ENCODE data around the gene LAMC1. TPM values are rescaled to one million over a fixed set of nuclear protein-coding genes. Genes with fewer than 3 reads are reported as not detected.

The LAMC1 gene
- total and polyA plus RNA-seq, 2 of the 4 experiments (the other 2 are of a cell fraction), result 249 to 394 TPM

DNA sequence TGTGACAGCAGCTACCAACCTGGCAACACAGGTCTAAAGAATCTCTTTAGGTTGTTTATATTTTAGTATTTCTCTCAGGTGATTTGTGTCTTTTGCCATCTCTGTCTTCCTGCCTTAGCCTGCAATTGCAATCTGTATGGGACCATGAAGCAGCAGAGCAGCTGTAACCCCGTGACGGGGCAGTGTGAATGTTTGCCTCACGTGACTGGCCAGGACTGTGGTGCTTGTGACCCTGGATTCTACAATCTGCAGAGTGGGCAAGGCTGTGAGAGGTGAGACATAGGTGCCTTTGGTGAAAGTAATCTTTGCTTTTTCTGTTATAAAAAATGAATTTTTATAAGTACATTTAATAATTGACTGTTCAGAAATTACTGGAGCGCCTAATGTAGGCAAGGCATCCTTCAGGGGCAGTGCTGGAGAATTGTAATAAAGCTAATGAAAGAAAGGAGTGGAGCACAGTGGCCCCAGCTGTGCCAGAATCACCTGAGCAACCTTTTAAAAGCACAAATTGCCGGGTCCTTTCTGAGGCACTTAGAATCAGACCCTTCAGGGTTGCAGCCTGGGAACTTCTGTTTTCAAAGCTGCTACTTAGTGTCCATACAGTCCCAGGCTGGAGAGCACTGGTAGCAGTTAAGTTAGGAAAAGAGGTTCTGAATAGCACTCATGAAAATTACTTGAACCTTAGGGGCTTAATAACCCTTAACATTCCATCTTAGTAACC, 102.2 kb downstream of the LAMC1 start:
- POLR2A ChIA-PET (ENCODE audit: unreplicated experiment), result interaction anchor here (0.5 kb wide), 1 partner anchor 100 kb away, joined by 3 read pairs; no protein-coding TSS in a partner anchor
- Histone ChIP-seq H3K4me1 (ENCODE audit: control insufficient read depth, insufficient read depth, low read length) (peaks cover 10% of the 10 kb centered on the region), H2AFZ (replicated peaks; ENCODE audit: low read length, poor library complexity) (no peak overlapping the region), H3K18ac (ENCODE audit: low read depth, low read length) (no peak overlapping the region), H2BK20ac (ENCODE audit: low read depth, low read length) (peak overlapping the region; percentile 44), H3K79me1 (ENCODE audit: low read depth in 1 of 2, low read length in 2 of 2) (peaks cover 20 to 68% of the 10 kb centered on the region in 2 experiments), H3K9ac (ENCODE audit: low read depth, low read length) (no peak overlapping the region), H3K36me3 (ENCODE audit: control insufficient read depth, insufficient read depth, low read length) (peaks cover 56% of the 10 kb centered on the region), H3K27me3 (ENCODE audit: control insufficient read depth, insufficient read depth, low read length) (no peaks in the 10 kb centered on the region), H2AK5ac (ENCODE audit: low read depth, low read length) (peak overlapping the region; percentile 48; the same call in 1 of the 2 replicates), H3K14ac (replicated peaks; ENCODE audit: low read depth, low read length) (peak overlapping the region; percentile 55), H2BK15ac (ENCODE audit: low read depth, low read length) (no peak overlapping the region), H4K20me1 (ENCODE audit: insufficient read depth, low read length) (peaks cover 15% of the 10 kb centered on the region; the same call in 1 of the 2 replicates), H2BK5ac (ENCODE audit: low read depth, low read length, poor library complexity, severe bottlenecking) (no peak overlapping the region), H2AK9ac (replicated peaks; ENCODE audit: low read depth, low read length, poor library complexity) (no peak overlapping the region), H4K5ac (ENCODE audit: low read depth, low read length) (no peak overlapping the region), H3K23ac (ENCODE audit: low read depth, low read length) (no peak overlapping the region), H4K91ac (ENCODE audit: insufficient read depth, low read depth, low read length) (peak overlapping the region; percentile 49; the same call in 1 of the 2 replicates), H3K9me1 (ENCODE audit: insufficient read depth, low read length) (peaks cover 24% of the 10 kb centered on the region), H3K4me2 (ENCODE audit: low read depth, low read length) (no peak overlapping the region), H3K56ac (ENCODE audit: extremely low read depth, insufficient read depth, low read length) (no peak overlapping the region), H4K8ac (ENCODE audit: low read depth in 2 of 2, low read length in 2 of 2) (peak overlapping the region in 1 of 2 experiments; percentile 77; a peak in 1 of 4 replicates), H2BK120ac (ENCODE audit: low read depth, low read length) (0 out of 2 replicates have a peak overlapping the region, but pooled peaks have one; percentile 35), H3K4me3 (ENCODE audit: insufficient read depth, low read depth, low read length) (no peak overlapping the region), H3K4ac (ENCODE audit: low read depth, low read length) (peak overlapping the region; percentile 62), H3K27ac (ENCODE audit: insufficient read depth, low read length) (peak overlapping the region; percentile 55; the same call in 1 of the 2 replicates), H3K9me3 (ENCODE audit: control insufficient read depth, insufficient read depth, low read length) (no peaks in the 10 kb centered on the region)
- in situ Hi-C loops (cut with MboI; ENCODE audit: low sequenced_read_pairs), result no loop called here
- WGBS, 2 experiments (ENCODE audit: extremely low coverage in 2 of 2, insufficient read length in 1 of 2), result no CpG with 5 or more reads among the region's 5 CpGs
- dilution Hi-C loops (cut with HindIII; ENCODE audit: low sequenced_read_pairs, unreplicated experiment), result no loop called here
- DNase-seq (no peak), ATAC-seq (ENCODE audit: low read depth) (no peak)
- TF ChIP-seq, protein P1, sequence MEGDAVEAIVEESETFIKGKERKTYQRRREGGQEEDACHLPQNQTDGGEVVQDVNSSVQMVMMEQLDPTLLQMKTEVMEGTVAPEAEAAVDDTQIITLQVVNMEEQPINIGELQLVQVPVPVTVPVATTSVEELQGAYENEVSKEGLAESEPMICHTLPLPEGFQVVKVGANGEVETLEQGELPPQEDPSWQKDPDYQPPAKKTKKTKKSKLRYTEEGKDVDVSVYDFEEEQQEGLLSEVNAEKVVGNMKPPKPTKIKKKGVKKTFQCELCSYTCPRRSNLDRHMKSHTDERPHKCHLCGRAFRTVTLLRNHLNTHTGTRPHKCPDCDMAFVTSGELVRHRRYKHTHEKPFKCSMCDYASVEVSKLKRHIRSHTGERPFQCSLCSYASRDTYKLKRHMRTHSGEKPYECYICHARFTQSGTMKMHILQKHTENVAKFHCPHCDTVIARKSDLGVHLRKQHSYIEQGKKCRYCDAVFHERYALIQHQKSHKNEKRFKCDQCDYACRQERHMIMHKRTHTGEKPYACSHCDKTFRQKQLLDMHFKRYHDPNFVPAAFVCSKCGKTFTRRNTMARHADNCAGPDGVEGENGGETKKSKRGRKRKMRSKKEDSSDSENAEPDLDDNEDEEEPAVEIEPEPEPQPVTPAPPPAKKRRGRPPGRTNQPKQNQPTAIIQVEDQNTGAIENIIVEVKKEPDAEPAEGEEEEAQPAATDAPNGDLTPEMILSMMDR (conservative IDR thresholded peaks at IDR 0.05; ENCODE audit: low read depth, low read length), result no peak
- TF ChIP-seq SMC3 (IDR thresholded peaks at IDR 0.05; ENCODE audit: low read depth, low read length) (no peak), ELK1 (IDR thresholded peaks at IDR 0.05; ENCODE audit: borderline replicate concordance, low read depth, low read length) (no peak), BHLHE40 (IDR thresholded peaks at IDR 0.05; ENCODE audit: low read depth, low read length) (no peak), MXI1 (IDR thresholded peaks at IDR 0.05; ENCODE audit: borderline replicate concordance, low read depth, low read length) (no peak), RFX5 (IDR thresholded peaks at IDR 0.05; ENCODE audit: low read depth, low read length) (no peak), NFE2L2 (IDR thresholded peaks at IDR 0.05; ENCODE audit: low read depth, low read length) (no peak), RCOR1 (IDR thresholded peaks at IDR 0.05; ENCODE audit: insufficient replicate concordance, low read length) (no peak)
- no TSS peak for BruUV-seq (replicated peaks)
- intact Hi-C loops (cut with micrococcal nuclease), result loop anchor here (5.0 to 10.0 kb wide), 2 partner anchors 148 to 241 kb away; no protein-coding TSS in a partner anchor
- CTCF ChIA-PET, result no interaction called here

All from IMR-90 (cell line).